GM12892 (cell line): Measurements from ENCODE around the gene ST6GALNAC6.

Source experiments
- POLR2A ChIP-seq: IDR thresholded peaks from 2 replicates; pipeline ENCODE4 v1.6.1; 2011; ENCODE audit warnings: low read depth, low read length, control low read depth
- POLR2AphosphoS5 ChIP-seq: IDR thresholded peaks from 2 replicates; pipeline ENCODE4 v1.6.1; 2011; ENCODE audit warnings: low read depth, low read length, control low read depth
- TAF1 ChIP-seq: IDR thresholded peaks from 2 replicates; pipeline ENCODE4 v1.6.1; 2011; ENCODE audit warnings: low read depth, mild to moderate bottlenecking, control low read depth, low read length, borderline replicate concordance

DNA sequence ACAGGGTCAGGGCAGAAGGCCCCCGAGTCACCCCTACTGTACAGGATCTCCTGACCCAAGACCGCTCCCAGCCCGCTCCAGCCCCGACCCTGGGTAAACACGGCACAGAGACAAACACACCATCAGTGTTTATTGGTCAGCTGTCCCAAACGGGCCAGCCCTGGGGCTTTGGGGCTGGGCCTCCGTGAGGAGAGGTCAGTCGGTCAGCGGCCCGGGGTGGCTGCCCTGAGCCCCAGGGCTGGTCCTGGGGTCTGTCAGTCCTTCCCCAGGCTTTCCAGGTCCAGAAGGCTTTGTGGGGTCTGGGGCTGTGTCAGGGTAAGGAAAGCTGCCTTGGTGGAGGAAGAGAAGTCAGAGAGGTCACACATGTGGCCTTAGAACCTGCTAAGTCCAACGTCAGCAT lies 35.6 kb upstream of the ST6GALNAC6 start:
- TF ChIP-seq POLR2AphosphoS5: no peak
- no peak for TF ChIP-seq TAF1
- no peak for TF ChIP-seq POLR2A
